ENCODE data around the gene BAG3.
"Not testable (repeated sequence)": the region's sequence is repeated elsewhere in the genome, so short reads cannot be mapped to it uniquely, and the experiment has no call there.

The BAG3 gene

DNA sequence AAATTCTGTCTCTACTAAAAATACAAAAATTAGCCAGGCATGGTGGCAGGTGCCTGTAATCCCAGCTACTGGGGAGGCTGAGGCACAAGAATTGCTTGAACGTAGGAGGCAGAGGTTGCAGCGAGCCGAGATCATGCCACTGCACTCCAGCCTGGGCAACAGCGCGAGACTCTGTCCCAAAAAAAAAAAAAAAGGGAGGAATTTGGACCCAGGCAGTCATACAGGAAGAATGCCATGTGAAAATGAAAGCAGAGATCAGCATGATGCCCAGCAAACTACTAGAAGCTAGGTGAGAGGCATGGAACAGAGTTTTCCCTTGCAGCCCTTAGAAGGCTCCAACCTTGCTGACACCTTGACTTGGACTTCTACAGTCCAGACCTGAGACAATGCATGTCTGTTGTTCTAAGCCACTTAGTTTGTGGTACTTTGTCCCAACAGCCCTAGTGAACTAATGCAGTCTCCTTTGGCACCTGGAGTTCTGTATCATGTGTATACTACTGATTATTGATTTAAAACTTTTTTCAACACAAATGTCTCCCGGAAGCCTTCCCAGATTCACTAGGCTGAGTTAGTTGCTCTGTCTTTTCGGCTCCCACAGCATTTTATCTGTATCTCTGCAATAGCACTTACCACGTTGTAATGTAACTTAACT is 10.2 kb upstream of the BAG3 start:
- no peak for DNase-seq

GRCh38 chr10:119642556-119643111 is 8.5 kb upstream of the BAG3 start:
- DNase-seq = no peak

DNA sequence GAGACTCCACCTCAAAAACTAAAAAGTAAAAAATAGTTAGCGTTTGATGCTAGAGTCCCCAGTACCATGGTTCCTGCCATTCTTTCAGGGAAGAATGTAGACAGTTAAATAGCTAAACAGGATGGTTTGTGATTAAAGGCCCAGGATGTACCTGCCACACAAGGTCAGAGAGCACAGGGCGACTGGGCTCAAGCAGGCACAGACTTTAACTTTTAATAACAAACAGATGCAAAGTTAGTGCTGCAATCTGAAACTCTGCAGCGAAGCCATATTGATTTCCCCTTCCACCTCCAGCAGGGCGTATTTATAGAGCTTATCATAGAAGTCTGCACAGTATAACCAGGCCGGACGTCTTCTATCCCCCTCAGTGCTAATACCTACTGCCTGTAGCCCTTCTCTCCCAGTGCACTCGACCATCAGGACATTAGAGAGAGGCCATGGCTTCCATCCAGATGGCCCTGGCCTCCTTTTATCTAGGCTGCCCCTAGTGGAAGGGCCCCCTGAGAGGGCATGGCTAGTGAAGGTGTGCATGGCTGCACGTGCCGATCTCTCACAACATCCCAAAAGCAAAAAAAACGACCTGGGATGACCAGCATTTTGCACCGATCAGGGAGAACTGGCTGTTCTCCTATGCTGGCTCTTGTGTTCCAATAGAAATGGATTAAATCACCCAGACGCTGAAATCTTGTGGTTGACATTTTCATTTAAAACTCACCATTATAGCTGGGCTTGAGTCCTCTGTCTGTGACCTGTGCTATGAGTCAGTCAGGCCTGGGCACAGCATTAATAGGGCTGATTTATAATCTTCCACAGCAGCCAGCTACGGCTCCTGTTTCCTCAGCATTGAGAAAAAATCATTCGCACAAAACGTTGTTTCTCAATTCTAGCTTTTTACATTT is 7.6 kb upstream of the BAG3 start:
- DNase-seq = no peak

DNA sequence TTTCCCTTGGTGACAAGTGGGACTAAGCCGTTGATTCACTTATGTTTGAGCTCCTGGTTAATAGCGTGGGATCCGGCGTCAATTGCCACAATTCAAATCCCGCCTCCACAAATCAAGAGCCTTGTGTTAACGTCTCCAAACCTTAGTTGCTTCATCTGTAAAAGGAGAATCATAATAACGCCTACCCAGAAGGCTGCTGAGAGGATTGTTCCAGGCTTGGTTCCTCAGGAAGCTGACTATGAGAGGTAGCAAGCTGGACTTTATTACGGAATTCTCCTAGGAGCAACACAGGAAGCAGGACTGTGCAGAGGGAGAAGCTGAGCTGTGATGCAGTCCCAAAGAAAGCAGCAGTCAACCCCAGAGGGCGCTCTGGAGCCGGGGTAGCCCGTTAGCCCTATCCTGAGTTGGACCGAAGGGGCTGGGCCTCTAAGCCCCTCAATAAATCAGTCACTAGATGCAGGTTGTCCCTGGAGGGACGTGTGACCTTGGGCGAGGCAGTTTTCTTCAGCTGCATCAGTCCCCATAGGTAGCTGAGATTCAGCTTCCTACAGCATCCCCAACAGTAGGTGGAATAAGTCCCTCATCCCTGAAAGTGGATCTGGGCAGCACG is 6.9 kb upstream of the BAG3 start:
- no peak for DNase-seq

DNA sequence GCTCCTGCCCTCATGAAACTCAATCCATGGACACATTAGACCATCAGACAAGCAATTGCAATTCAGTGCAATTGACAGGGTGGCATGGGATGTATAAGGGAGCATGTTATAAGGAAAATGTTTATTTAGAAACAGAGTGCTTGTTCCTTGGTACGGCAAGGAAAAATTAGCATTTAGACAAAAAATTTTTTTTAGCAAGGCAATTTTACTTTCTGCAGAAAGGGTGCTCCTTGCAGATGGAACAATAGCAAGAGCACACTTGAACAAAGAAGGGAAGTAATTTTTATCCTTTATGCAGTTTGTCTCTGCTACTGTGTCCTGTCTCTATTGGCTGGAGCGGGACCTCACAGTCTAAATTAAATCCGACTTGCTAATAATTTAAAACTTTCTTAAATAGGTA is 6.2 kb upstream of the BAG3 start:
- DNase-seq = no peak

DNA sequence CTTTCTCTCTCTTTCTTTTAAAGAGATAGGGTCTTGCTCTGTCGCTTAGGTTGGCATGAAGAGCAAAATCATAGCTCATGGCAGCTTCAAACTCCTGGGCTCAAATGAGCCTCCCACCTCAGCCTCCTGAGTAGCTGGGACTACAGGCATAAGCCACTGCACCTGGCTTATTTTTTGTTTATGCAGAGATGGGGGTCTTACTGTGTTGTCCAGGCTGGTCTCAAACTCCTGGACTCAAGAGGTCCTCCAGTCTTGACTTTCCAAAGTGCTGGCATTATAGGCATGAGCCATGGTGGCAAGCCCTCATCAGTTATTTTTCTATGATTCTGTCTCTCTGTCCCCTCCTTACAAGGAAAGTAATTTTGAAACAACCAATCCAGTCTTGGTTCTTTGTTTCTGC is 1.1 kb upstream of the BAG3 start:
- DNase-seq = no peak

DNA sequence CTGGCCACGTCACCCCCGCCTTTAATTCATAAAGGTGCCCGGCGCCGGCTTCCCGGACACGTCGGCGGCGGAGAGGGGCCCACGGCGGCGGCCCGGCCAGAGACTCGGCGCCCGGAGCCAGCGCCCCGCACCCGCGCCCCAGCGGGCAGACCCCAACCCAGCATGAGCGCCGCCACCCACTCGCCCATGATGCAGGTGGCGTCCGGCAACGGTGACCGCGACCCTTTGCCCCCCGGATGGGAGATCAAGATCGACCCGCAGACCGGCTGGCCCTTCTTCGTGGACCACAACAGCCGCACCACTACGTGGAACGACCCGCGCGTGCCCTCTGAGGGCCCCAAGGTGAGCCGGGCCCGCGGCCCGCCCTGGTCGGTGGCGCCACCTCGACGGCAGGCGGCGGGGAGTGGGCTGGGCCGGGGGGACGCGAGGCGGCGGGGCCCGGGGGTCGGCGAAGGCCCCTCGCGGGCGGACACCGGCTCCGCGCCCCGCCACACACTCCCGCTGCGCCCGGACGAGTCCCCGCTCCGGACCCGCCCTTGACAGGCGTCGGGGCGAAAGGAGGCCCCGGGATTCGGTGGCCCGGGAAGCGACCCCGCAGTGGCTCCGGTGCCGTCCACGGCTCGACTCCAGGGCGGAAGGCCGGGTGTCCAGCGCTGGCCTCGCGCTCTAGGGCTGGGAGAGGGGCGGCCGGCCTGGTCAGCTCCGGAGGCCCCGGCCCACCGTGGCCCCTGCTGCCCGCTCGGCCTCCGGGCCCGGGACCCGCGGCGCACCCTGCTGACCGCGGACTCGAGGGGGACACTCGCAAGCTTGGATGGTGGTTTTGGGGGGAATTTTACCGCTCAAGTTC is 557 bp downstream of the BAG3 start:
- DNase-seq = no peak

DNA sequence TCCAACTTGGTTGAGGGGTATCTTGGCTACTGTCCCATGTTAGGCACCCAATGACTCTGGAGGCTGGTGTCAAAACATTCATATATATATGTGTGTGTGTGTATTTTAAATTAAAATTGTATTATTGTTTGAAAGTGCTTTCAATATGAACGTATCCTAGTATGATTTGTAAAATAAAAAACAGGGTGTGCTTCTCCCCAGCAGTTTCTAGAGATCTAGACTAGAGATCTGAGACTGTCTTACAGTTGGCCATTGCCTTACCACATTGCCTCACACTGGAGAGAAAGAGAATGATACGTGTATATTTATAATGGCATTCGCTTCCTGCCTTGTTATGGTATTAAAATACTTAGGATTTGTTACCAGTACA is 1.2 kb downstream of the BAG3 start:
- DNase-seq = no peak

DNA sequence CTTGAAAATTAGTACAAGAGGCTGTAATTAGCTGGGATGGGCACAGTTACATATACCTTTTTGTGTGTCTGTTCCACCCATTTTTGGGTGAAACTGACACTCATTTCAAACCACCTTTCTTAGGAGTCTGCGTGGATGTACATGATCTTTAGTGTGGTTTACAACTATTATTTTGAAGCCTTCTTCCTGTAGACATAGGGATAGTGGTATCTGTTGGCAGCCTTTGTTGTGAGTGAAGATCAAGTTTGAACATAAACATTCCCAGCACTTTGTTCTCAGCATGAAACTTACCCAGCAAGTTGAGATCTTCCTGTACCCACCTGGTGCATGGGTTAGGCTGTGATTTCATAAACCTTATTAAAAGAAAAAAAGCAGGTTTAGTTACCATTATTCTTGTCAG is 2.0 kb downstream of the BAG3 start:
- DNase-seq = no peak

GRCh38 chr10:119653916-119654315 is 2.7 kb downstream of the BAG3 start:
- no peak for DNase-seq

DNA sequence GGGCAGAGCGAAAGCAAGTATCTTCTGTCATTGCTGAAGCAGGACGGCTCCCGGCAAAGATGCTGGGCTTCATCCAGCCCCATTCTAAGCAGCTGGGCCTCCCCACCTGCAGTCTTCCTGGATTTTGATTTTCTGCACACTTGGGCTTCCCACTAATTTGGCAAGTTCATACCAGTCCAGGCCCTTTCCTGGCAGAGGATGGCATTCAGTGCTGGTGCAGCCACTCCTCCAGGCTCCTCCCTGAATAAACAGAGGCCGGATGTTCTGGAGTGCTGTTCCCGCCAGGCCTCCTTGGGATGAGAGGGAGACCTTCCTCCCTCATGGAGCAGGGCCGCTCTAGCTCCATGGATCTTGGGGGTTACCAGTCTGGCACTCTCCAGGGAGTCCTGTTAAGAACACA is 3.4 kb downstream of the BAG3 start:
- no peak for DNase-seq

GRCh38 chr10:119655566-119656001 is 4.4 kb downstream of the BAG3 start:
- no peak for DNase-seq

GRCh38 chr10:119656760-119657159 is 5.6 kb downstream of the BAG3 start:
- no peak for DNase-seq

DNA sequence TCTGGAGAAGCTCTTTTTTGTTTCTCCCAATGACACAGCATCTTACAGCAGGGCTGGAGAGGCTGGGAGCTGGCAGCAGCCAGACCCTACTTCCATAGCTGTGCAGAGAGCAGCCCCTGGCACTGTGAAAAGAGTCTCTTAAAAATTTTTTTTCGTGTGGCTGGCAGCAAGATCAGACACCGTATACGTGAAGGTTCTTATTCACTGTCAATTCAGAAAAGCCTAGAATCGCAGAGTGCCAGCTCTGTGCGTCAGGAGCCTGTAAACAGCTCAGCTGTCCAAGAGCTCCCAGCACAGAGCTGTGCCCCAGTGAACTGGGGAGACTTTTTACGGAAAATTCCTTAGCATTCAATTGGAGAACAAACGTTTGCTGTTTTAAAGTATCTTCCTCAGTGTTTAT is 6.5 kb downstream of the BAG3 start:
- no peak for DNase-seq

DNA sequence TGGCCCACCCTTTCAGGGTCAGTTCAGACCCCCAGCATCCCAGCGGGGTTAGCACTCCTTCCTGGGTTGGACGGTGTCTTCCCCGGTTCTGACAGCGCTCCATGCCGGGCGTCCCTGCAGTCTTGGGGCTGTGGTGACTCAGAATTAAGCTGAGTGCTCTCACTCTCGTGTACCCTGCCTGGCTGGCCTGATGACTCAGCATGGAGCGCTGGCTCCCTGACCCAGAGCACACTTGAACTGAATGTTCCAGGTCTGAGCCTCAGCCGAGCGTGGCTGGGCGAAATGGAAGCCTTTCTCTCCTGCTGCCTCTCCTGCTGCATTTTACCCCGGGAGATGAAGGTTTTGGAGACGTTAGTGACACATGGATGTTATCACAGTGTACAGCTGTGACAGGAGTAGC is 7.1 kb downstream of the BAG3 start:
- peak; percentile 51 for DNase-seq

DNA sequence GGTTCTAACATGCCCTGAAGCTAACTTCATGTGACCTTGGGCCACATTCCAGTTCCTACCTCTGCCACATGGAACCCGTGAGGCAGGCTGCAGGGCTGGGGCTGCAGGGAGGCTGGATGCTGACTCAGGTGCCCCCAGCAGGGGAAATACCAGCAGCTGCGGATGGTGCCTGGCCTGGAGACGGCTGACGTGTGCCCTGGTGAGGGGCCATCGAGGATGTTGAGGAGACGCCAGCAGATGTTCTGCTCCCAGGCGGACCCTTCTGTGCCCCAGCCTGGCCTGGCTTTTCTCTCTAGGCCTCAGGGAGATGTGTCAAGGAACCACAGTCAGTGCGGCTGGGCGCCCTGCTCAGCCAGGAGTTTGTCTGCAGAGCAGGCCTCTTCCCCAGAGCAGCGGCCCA is 8.8 kb downstream of the BAG3 start:
- DNase-seq = no peak

- DNase-seq = not testable (repeated sequence)
Observed at GRCh38 chr10:119662076-119662605, 11.0 kb downstream of the BAG3 start.

GRCh38 chr10:119663866-119664698 is 12.9 kb downstream of the BAG3 start:
- DNase-seq = no peak

- no peak for DNase-seq
Observed at GRCh38 chr10:119665901-119666708, 14.9 kb downstream of the BAG3 start.

DNA sequence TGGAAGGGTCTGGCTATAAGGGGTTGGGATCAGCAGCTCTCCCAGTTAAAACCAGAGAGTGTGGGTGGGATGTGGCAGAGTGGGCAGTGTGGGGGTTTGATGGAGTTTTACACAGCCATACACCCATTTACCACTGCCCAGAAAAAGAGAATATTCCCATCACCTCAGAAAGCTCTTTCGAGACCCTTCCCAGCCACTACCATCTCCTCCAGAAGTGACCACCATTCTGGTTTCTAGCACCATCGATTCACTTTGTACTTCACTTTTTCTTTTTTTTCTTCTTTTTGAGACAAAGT is 15.5 kb downstream of the BAG3 start:
- DNase-seq = no peak
